PC-9 (cell line): ENCODE results near the gene AFAP1L1. TPM values are rescaled to one million over a fixed set of nuclear protein-coding genes. Genes with fewer than 3 reads are reported as not detected.

Experiments used
- BruUV-seq: library from RNA; stranded (reverse); fragments of 400-500 nt; replicated peaks from 2 replicates; lab custom pipeline; 2021; lab: Mats Ljungman, UMichigan
- CTCF ChIA-PET: fragments of 300-600 bp; sonication (Branson Sonifier 250); formaldehyde crosslinking; loops from one replicate; lab custom pipeline; 2022; ENCODE audit warnings: antibody characterized with exemption; lab: Charles Lee
- POLR2A ChIA-PET: fragments of 300-600 bp; sonication (Branson Sonifier 250); formaldehyde crosslinking; loops from one replicate; lab custom pipeline; 2022; ENCODE audit warnings: antibody characterized with exemption; ENCODE audit not compliant: unreplicated experiment; lab: Charles Lee
- DNase-seq, 2 experiments: peaks; one replicate each; pipeline versions ENCODE4 v3.0.0 to v3.0.0-alpha.2; 2015 to 2022; ENCODE audit warnings: mixed read lengths in 1 of 2
- H2AFZ ChIP-seq: fragments of 200-600 bp; sonication (generic); 2 replicates; pipeline ENCODE4 v1.8.1; 2017; ENCODE audit warnings: antibody characterized with exemption
- H3F3A ChIP-seq: fragments of 200-600 bp; sonication (generic); 2 replicates; pipeline ENCODE4 v1.8.1; 2017; ENCODE audit warnings: antibody characterized with exemption, mild to moderate bottlenecking, low read depth; ENCODE audit not compliant: insufficient read depth
- H3K27ac ChIP-seq: fragments of 200-600 bp; sonication (generic); 2 replicates; pipeline ENCODE4 v1.6.1; 2016; ENCODE audit warnings: mixed run types
- H3K27me3 ChIP-seq: fragments of 200-600 bp; sonication (generic); 2 replicates; pipeline ENCODE4 v1.6.1; 2016; ENCODE audit warnings: low read depth, mixed run types; ENCODE audit not compliant: insufficient read depth
- H3K36me3 ChIP-seq: fragments of 200-600 bp; sonication (generic); 2 replicates; pipeline ENCODE4 v1.6.1; 2016; ENCODE audit warnings: low read depth, mixed run types
- H3K4me1 ChIP-seq: fragments of 200-600 bp; sonication (generic); replicated peaks from 2 replicates; pipeline ENCODE4 v1.6.1; 2016; ENCODE audit warnings: mixed run types; ENCODE audit not compliant: insufficient read depth
- H3K4me2 ChIP-seq: fragments of 200-600 bp; sonication (generic); 2 replicates; pipeline ENCODE4 v1.6.1; 2017; ENCODE audit warnings: mixed run types
- H3K4me3 ChIP-seq: fragments of 200-600 bp; sonication (generic); 2 replicates; pipeline ENCODE4 v1.6.1; 2016; ENCODE audit warnings: mixed run types
- H3K79me2 ChIP-seq: fragments of 200-600 bp; sonication (generic); 2 replicates; pipeline ENCODE4 v1.6.1; 2017; ENCODE audit warnings: low read depth, mixed run types
- H3K9me2 ChIP-seq: fragments of 200-600 bp; sonication (generic); 2 replicates; pipeline ENCODE4 v1.8.1; 2017; ENCODE audit warnings: mild to moderate bottlenecking; ENCODE audit not compliant: insufficient read depth
- H3K9me3 ChIP-seq: fragments of 200-600 bp; sonication (generic); 2 replicates; pipeline ENCODE4 v1.8.1; 2016; ENCODE audit warnings: low read depth; ENCODE audit not compliant: insufficient read depth
- H4K20me1 ChIP-seq: fragments of 200-600 bp; sonication (generic); 2 replicates; pipeline ENCODE4 v1.8.1; 2017; ENCODE audit not compliant: insufficient read depth
- CTCF ChIP-seq: fragments of 200-600 bp; sonication (generic); conservative IDR thresholded peaks from 2 replicates; pipeline ENCODE4 v1.6.1; 2017; ENCODE audit warnings: mixed run types, antibody characterized with exemption, mild to moderate bottlenecking, moderate library complexity
- EZH2 ChIP-seq: fragments of 200-600 bp; sonication (generic); IDR thresholded peaks from 2 replicates; pipeline ENCODE4 v1.8.0; 2017; ENCODE audit warnings: antibody characterized with exemption, low read depth
- intact Hi-C: fragments of 100-400 bp; cut with micrococcal nuclease; formaldehyde crosslinking; loops from one replicate; pipeline ENCODE4 v1.10.0; 2022; ENCODE audit not compliant: unreplicated experiment
- total RNA-seq: library from RNA; stranded (reverse); gene quantifications from 2 replicates; pipeline ENCODE4 v1.2.3, GENCODE V29; 2021

Gene AFAP1L1
- total RNA-seq, 1 experiment from 2014 or later, result 9.6 TPM

GRCh38 chr5:149376711-149377447, 105.2 kb downstream of the AFAP1L1 start:
- Histone ChIP-seq H3F3A (no peaks in the 10 kb centered on the region), H3K4me2 (no peak overlapping the region), H3K4me3 (no peak overlapping the region), H3K36me3 (no peaks in the 10 kb centered on the region), H3K9me2 (no peaks in the 10 kb centered on the region), H3K79me2 (no peaks in the 10 kb centered on the region), H3K4me1 (no peaks in the 10 kb centered on the region), H3K27me3 (no peaks in the 10 kb centered on the region), H4K20me1 (no peaks in the 10 kb centered on the region), H3K9me3 (no peaks in the 10 kb centered on the region), H2AFZ (no peak overlapping the region), H3K27ac (no peak overlapping the region)
- TF ChIP-seq CTCF (no peak), EZH2 (no peak)
- CTCF ChIA-PET, result interaction anchor here (0.6 to 0.7 kb wide), 4 partner anchors 55 to 196 kb away, joined by 3 to 5 read pairs (median 3); no protein-coding TSS in a partner anchor
- intact Hi-C loops, result no loop called here
- DNase-seq, result no peak
- POLR2A ChIA-PET, result no interaction called here
- no TSS peak for BruUV-seq

GRCh38 chr5:149378241-149378820, 106.7 kb downstream of the AFAP1L1 start:
- H3K4me2 ChIP-seq, result no peak overlapping the region
- H3K27ac ChIP-seq, result no peak overlapping the region
- no peak for TF ChIP-seq EZH2
- TF ChIP-seq CTCF, result no peak
- H3K9me2 ChIP-seq, result no peaks in the 10 kb centered on the region
- CTCF ChIA-PET, result no interaction called here
- no peak for DNase-seq
- H3K9me3 ChIP-seq, result no peaks in the 10 kb centered on the region
- H2AFZ ChIP-seq, result no peak overlapping the region
- no TSS peak for BruUV-seq
- no peaks in the 10 kb centered on the region for H3K4me1 ChIP-seq
- H3K27me3 ChIP-seq, result no peaks in the 10 kb centered on the region
- no peaks in the 10 kb centered on the region for H3K36me3 ChIP-seq
- no peaks in the 10 kb centered on the region for H3K79me2 ChIP-seq
- no peaks in the 10 kb centered on the region for H3F3A ChIP-seq
- POLR2A ChIA-PET, result no interaction called here
- intact Hi-C loops, result no loop called here
- H4K20me1 ChIP-seq, result no peaks in the 10 kb centered on the region
- H3K4me3 ChIP-seq, result no peak overlapping the region

GRCh38 chr5:149379177-149379761, 107.6 kb downstream of the AFAP1L1 start, which contains the start of gene IL17B:
Gene IL17B, minus strand, starts transcription at chr5:149379292. Its CDS starts 67 bp downstream, at chr5:149379225.
- intact Hi-C loops, result no loop called here
- H3K4me2 ChIP-seq, result no peak within 1 kb of the TSS
- TF ChIP-seq CTCF (no peak), EZH2 (no peak)

More at GRCh38 chr5:149379177-149379761, 107.6 kb downstream of the AFAP1L1 start, which contains the start of gene IL17B:
- POLR2A ChIA-PET, result no interaction called here
- no peaks in the 10 kb centered on the region for H3K79me2 ChIP-seq
- no peaks in the 10 kb centered on the region for H3K9me3 ChIP-seq
- no peaks in the 10 kb centered on the region for H3K9me2 ChIP-seq
- no peak within 1 kb of the TSS for H3K4me3 ChIP-seq
- CTCF ChIA-PET, result interaction anchor here (0.6 to 0.9 kb wide), 3 partner anchors 7 to 70 kb away, joined by 3 to 7 read pairs (median 3); no protein-coding TSS in a partner anchor
- no TSS peak for BruUV-seq
- H3K27me3 ChIP-seq, result no peaks in the 10 kb centered on the region
- no peaks in the 10 kb centered on the region for H3F3A ChIP-seq
- H3K27ac ChIP-seq, result no peak within 1 kb of the TSS
- H4K20me1 ChIP-seq, result no peaks in the 10 kb centered on the region
- no peaks in the 10 kb centered on the region for H3K36me3 ChIP-seq
- no peaks in the 10 kb centered on the region for H3K4me1 ChIP-seq
- DNase-seq, result no peak
- H2AFZ ChIP-seq, result no peak within 1 kb of the TSS
